ENCODE measurements around the gene CTDSPL2. TPM values are rescaled to one million over a fixed set of nuclear protein-coding genes. Genes with fewer than 3 reads are reported as not detected.

The CTDSPL2 gene
- total and polyA plus RNA-seq, 2 donors from 2014 or later: 4.2 to 37.8 TPM

- no peaks in the 10 kb centered on the region for H3K9me3 ChIP-seq (ENCODE audit: control insufficient read depth in 2 of 3, insufficient read depth in 1 of 3, low read length in 3 of 3)
- peaks cover 0 to 12% (median 2%) of the 10 kb centered on the region in 3 donors for H3K36me3 ChIP-seq (ENCODE audit: control insufficient read depth in 2 of 3, insufficient read depth in 3 of 3, low read length in 3 of 3)
- FAIRE-seq (no peak), DNase-seq (no peak)
- H3K4me1 ChIP-seq (ENCODE audit: control insufficient read depth in 2 of 3, insufficient read depth in 2 of 3, low read depth in 1 of 3, low read length in 3 of 3): peaks cover 0 to 3% (median 0%) of the 10 kb centered on the region in 3 donors
- TF ChIP-seq, protein P1, sequence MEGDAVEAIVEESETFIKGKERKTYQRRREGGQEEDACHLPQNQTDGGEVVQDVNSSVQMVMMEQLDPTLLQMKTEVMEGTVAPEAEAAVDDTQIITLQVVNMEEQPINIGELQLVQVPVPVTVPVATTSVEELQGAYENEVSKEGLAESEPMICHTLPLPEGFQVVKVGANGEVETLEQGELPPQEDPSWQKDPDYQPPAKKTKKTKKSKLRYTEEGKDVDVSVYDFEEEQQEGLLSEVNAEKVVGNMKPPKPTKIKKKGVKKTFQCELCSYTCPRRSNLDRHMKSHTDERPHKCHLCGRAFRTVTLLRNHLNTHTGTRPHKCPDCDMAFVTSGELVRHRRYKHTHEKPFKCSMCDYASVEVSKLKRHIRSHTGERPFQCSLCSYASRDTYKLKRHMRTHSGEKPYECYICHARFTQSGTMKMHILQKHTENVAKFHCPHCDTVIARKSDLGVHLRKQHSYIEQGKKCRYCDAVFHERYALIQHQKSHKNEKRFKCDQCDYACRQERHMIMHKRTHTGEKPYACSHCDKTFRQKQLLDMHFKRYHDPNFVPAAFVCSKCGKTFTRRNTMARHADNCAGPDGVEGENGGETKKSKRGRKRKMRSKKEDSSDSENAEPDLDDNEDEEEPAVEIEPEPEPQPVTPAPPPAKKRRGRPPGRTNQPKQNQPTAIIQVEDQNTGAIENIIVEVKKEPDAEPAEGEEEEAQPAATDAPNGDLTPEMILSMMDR (IDR thresholded peaks at IDR 0.05; ENCODE audit: borderline replicate concordance, extremely low read depth, insufficient read depth): no peak
- H3K27ac ChIP-seq (ENCODE audit: low read depth in 2 of 2, low read length in 2 of 2): no peak overlapping the region
- H3K9ac ChIP-seq (ENCODE audit: low read length in 3 of 3): no peak overlapping the region
- H3K4me3 ChIP-seq (ENCODE audit: low read length in 3 of 3): no peak overlapping the region
- intact Hi-C loops (cut with DNase I): no loop called here
- no peaks in the 10 kb centered on the region for H3K27me3 ChIP-seq (ENCODE audit: control insufficient read depth, insufficient read depth, low read length)
Measured at GRCh38 chr15:44490622-44491021, 63.2 kb downstream of the CTDSPL2 start.

DNA sequence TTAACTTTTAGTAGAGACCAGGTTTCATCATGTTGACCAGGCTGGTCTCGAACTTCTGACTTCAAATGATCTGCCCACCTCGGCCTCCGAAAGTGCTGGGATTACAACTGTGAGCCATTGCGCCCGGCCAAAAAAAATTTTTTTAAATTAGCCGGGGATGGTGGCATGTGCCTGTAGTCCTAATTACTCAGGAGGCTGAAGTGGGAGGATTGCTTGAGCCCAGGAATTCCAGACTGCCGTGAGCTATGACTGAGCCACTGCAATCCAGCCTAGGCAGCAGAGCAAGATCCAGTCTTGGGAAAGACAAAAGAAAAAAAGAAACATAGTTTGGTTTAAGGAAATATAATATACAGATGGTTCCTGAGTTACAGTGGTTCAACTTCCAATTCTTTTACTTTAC, 64.6 kb downstream of the CTDSPL2 start:
- DNase-seq (no peak), FAIRE-seq (no peak)
- TF ChIP-seq, protein P1 (IDR thresholded peaks at IDR 0.05; ENCODE audit: borderline replicate concordance, extremely low read depth, insufficient read depth): no peak
- Histone ChIP-seq H3K9ac (ENCODE audit: low read length in 3 of 3) (no peak overlapping the region), H3K9me3 (ENCODE audit: control insufficient read depth in 2 of 3, insufficient read depth in 1 of 3, low read length in 3 of 3) (no peaks in the 10 kb centered on the region), H3K27ac (ENCODE audit: low read depth in 2 of 2, low read length in 2 of 2) (no peak overlapping the region), H3K4me1 (ENCODE audit: control insufficient read depth in 2 of 3, insufficient read depth in 2 of 3, low read depth in 1 of 3, low read length in 3 of 3) (peaks cover 0 to 3% (median 0%) of the 10 kb centered on the region in 3 donors), H3K36me3 (ENCODE audit: control insufficient read depth in 2 of 3, insufficient read depth in 3 of 3, low read length in 3 of 3) (peaks cover 0 to 11% (median 2%) of the 10 kb centered on the region in 3 donors), H3K27me3 (ENCODE audit: control insufficient read depth, insufficient read depth, low read length) (no peaks in the 10 kb centered on the region), H3K4me3 (ENCODE audit: low read length in 3 of 3) (no peak overlapping the region)
- intact Hi-C loops (cut with DNase I): no loop called here

DNA sequence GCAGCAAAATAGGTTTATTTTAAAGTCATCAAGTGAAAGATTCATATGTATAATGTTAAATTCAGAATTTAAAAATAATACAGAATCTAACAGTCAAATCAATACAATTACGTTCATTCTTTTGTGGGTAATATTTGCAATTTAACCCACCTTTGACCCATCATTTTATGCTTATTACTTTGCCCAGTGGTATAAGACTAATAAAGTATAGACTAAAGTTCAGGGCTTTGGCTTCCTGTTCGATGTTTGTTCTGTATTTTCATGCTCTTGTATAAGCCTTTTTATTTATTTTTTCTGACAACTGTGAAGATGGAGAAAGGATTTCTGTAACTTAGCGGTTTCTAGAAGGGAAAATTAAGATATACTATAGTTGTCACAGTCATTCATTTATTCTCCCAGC, 65.2 kb downstream of the CTDSPL2 start:
- TF ChIP-seq, protein P1 (IDR thresholded peaks at IDR 0.05; ENCODE audit: borderline replicate concordance, extremely low read depth, insufficient read depth): no peak
- intact Hi-C loops (cut with DNase I): no loop called here
- H3K4me3 ChIP-seq (ENCODE audit: low read length in 3 of 3): no peak overlapping the region

GRCh38 chr15:44495562-44495961, 68.1 kb downstream of the CTDSPL2 start:
- Histone ChIP-seq H3K27me3 (ENCODE audit: control insufficient read depth, insufficient read depth, low read length) (no peaks in the 10 kb centered on the region), H3K4me3 (ENCODE audit: low read length in 3 of 3) (no peak overlapping the region), H3K27ac (ENCODE audit: low read depth in 2 of 2, low read length in 2 of 2) (no peak overlapping the region), H3K9me3 (ENCODE audit: control insufficient read depth in 2 of 3, insufficient read depth in 1 of 3, low read length in 3 of 3) (no peaks in the 10 kb centered on the region), H3K9ac (ENCODE audit: low read length in 3 of 3) (no peak overlapping the region), H3K36me3 (ENCODE audit: control insufficient read depth in 2 of 3, insufficient read depth in 3 of 3, low read length in 3 of 3) (peaks cover 0 to 6% (median 2%) of the 10 kb centered on the region in 3 donors), H3K4me1 (ENCODE audit: control insufficient read depth in 2 of 3, insufficient read depth in 2 of 3, low read depth in 1 of 3, low read length in 3 of 3) (no peaks in the 10 kb centered on the region)
- DNase-seq (no peak), FAIRE-seq (no peak)
- TF ChIP-seq, protein P1 (IDR thresholded peaks at IDR 0.05; ENCODE audit: borderline replicate concordance, extremely low read depth, insufficient read depth): no peak
- intact Hi-C loops (cut with DNase I): no loop called here

More for the DNA sequence above, 65.2 kb downstream of the CTDSPL2 start:
- Histone ChIP-seq H3K9ac (ENCODE audit: low read length in 3 of 3) (no peak overlapping the region), H3K27me3 (ENCODE audit: control insufficient read depth, insufficient read depth, low read length) (no peaks in the 10 kb centered on the region), H3K36me3 (ENCODE audit: control insufficient read depth in 2 of 3, insufficient read depth in 3 of 3, low read length in 3 of 3) (peaks cover 0 to 5% (median 2%) of the 10 kb centered on the region in 3 donors), H3K9me3 (ENCODE audit: control insufficient read depth in 2 of 3, insufficient read depth in 1 of 3, low read length in 3 of 3) (no peaks in the 10 kb centered on the region), H3K27ac (ENCODE audit: low read depth in 2 of 2, low read length in 2 of 2) (no peak overlapping the region), H3K4me1 (ENCODE audit: control insufficient read depth in 2 of 3, insufficient read depth in 2 of 3, low read depth in 1 of 3, low read length in 3 of 3) (peaks cover 0 to 3% (median 0%) of the 10 kb centered on the region in 3 donors)
- FAIRE-seq (no peak), DNase-seq (no peak)

All from kidney (tissue), 14 donors.